Activated CD8-positive, alpha-beta memory T cell treated with anti-CD3 and anti-CD28 coated beads, Interleukin-2, amount 10 ng/mL, durations not matched to agents 7 days and 5 days (primary cell): ENCODE results near the gene ZNF547. TPM values are rescaled to one million over a fixed set of nuclear protein-coding genes. Genes with fewer than 3 reads are reported as not detected.

Experiments used
- ATAC-seq: fragments of 150-1000 bp; cut with Tn5 transposase; one replicate; pipeline ENCODE4 v1.10.0; 2021; ENCODE audit warnings: moderate library complexity
- CTCF ChIA-PET: fragments of 350-600 bp; sonication (Branson Sonifier 250); formaldehyde crosslinking; loops from one replicate; lab custom pipeline; 2021; ENCODE audit warnings: antibody characterized with exemption; lab: Charles Lee
- DNase-seq: peaks from one replicate; pipeline ENCODE4 v3.0.0-alpha.2; 2020
- H3K27ac Mint-ChIP-seq: one replicate; pipeline ENCODE4 v1.8.0; 2021; ENCODE audit warnings: mild to moderate bottlenecking, mixed read lengths
- H3K27me3 Mint-ChIP-seq: one replicate; pipeline ENCODE4 v1.8.0; 2021; ENCODE audit warnings: mixed read lengths
- H3K36me3 Mint-ChIP-seq: one replicate; pipeline ENCODE4 v1.8.0; 2021; ENCODE audit warnings: mild to moderate bottlenecking, mixed read lengths
- H3K4me1 Mint-ChIP-seq: one replicate; pipeline ENCODE4 v1.8.0; 2021; ENCODE audit warnings: mixed read lengths
- H3K4me3 Mint-ChIP-seq: one replicate; pipeline ENCODE4 v1.8.0; 2021; ENCODE audit warnings: mild to moderate bottlenecking, moderate library complexity, mixed read lengths
- H3K9me3 Mint-ChIP-seq: one replicate; pipeline ENCODE4 v1.8.0; 2022; ENCODE audit warnings: low read depth, mixed read lengths
- total RNA-seq, 2 experiments: library from RNA; stranded (reverse); gene quantifications; one replicate each; pipeline ENCODE4 v1.2.3, GENCODE V29; 2021

The ZNF547 gene
- total RNA-seq: 1 to 10 TPM; 3.5 to 4.4 TPM

DNA sequence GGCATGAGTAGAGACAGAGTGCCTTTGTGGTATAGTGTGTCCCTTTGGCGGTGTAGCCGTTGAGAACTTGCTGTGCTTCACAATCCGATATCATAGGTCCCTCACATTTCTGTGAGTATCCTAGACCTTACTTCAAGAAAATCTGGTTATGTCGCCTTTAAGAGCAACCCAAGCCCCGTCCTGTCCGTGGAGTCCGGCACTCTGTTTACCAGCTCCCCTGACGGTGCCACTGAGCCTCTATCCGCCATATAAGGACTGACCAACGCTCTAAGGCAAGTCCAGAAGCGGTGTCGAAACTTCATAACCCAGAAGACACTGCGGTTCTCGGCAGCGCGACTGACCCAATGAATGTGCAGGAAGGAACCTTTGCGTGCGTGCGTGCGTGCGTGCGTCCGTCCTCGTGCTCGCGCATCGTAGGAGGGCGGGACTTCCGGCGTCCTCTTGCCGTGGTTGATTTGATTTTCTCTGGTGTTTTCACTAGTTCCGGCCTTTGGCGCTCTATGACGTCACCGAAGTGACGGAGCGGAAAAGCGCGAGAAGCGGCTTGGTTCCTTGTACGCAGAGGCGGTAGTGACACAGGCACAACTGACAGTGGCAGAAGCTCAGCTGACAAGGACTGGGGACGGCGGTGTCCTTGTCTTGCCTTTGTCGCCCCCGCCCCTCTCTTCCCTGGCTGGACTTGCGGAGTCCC, at the start of gene ZNF547, which contains the start of gene TRAPPC2B:
Gene ZNF547 (plus strand): TSS at position 555 of the 691 bp plus-strand sequence. CDS start 5,005 bp downstream, outside the sequence.
Gene TRAPPC2B (plus strand): TSS at position 555 of the 691 bp plus-strand sequence. CDS start 1,283 bp downstream, outside the sequence.
- peaks cover 14% of the 10 kb centered on the region for H3K9me3 Mint-ChIP-seq
- peak within 1 kb of the TSS; percentile 95 for H3K27ac Mint-ChIP-seq
- DNase-seq (peak; percentile 100), ATAC-seq (peak; percentile 95)
- CTCF ChIA-PET: interaction anchor here (1.2 to 1.4 kb wide), 2 partner anchors 13 to 80 kb away, joined by 3 to 5 read pairs; partner anchors contain the start of gene ZNF304
- peak within 1 kb of the TSS; percentile 90 for H3K4me3 Mint-ChIP-seq
- peaks cover 50% of the 10 kb centered on the region for H3K36me3 Mint-ChIP-seq
- H3K27me3 Mint-ChIP-seq: no peaks in the 10 kb centered on the region
- H3K4me1 Mint-ChIP-seq: peaks cover 19% of the 10 kb centered on the region

DNA sequence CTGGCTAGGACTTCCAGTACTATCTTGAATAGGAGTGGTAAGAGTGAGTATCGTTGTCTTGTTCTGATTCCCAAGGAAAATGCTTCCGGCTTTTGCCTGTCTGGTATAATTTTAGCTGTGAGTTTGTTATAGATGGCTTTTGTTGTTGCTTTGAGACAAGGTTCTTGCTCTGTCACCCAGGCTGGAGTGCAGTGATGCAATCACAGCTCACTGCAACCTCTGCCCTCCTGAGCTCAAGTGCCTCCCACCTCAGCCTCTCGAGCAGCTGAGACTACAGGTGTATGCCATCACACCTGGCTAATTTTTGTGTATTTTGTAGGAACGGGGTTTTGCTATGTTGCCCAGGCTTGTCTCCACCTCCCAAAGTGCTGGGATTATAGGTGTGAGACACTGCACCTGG, 49.2 kb upstream of the ZNF547 start:
- DNase-seq (no peak), ATAC-seq (no peak)
- CTCF ChIA-PET: no interaction called here
- no peak overlapping the region for H3K27ac Mint-ChIP-seq
- H3K27me3 Mint-ChIP-seq: peaks cover 44% of the 10 kb centered on the region
- H3K36me3 Mint-ChIP-seq: peaks cover 2% of the 10 kb centered on the region
- peaks cover 4% of the 10 kb centered on the region for H3K4me1 Mint-ChIP-seq
- H3K9me3 Mint-ChIP-seq: peaks cover 3% of the 10 kb centered on the region
- no peak overlapping the region for H3K4me3 Mint-ChIP-seq

DNA sequence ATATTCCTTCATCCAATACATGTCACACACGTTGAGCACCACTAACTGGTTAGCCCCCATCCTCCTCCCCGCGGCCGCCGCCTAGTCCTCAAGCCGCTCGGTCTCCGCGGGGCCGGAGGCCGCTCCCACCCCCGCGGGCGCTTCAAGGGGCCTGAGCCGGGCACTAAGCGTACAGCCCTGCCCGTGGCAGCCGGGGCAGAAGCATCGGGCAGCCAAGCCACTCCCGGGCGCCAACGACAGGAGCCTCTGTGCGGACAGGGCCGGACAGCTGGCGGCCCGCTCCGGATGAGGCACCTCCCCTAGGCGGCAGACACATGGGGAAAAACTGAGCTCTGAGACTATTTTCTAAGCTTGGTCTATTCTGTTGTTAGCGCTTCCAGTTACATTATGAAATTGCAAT, 45.8 kb upstream of the ZNF547 start:
- H3K36me3 Mint-ChIP-seq: peaks cover 4% of the 10 kb centered on the region
- H3K27me3 Mint-ChIP-seq: peaks cover 44% of the 10 kb centered on the region
- CTCF ChIA-PET: no interaction called here
- H3K4me1 Mint-ChIP-seq: peaks cover 20% of the 10 kb centered on the region
- H3K4me3 Mint-ChIP-seq: no peak overlapping the region
- H3K9me3 Mint-ChIP-seq: no peaks in the 10 kb centered on the region
- DNase-seq: no peak
- no peak for ATAC-seq
- no peak overlapping the region for H3K27ac Mint-ChIP-seq

DNA sequence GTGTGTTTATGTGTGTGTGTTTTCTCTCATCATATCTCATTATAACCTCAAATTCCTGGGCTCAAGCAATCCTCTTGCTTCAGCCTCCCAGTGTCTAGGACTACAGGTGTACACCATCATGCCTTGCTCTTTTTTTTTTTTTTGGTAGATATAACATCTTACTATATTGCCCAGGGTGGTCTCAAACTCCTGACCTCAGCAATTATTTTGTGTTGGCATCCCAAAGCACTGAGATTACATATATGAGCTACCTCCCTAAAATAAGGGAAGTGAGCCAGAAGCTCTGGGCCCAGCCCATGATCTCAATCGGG, 43.5 kb upstream of the ZNF547 start:
- Mint-ChIP-seq H3K27ac (peak overlapping the region; percentile 96), H3K27me3 (peaks cover 29% of the 10 kb centered on the region), H3K4me1 (peaks cover 25% of the 10 kb centered on the region), H3K9me3 (peaks cover under 1% of the 10 kb centered on the region), H3K36me3 (peaks cover 23% of the 10 kb centered on the region), H3K4me3 (peak overlapping the region; percentile 77)
- CTCF ChIA-PET: no interaction called here
- peak; percentile 7 for ATAC-seq
- no peak for DNase-seq

DNA sequence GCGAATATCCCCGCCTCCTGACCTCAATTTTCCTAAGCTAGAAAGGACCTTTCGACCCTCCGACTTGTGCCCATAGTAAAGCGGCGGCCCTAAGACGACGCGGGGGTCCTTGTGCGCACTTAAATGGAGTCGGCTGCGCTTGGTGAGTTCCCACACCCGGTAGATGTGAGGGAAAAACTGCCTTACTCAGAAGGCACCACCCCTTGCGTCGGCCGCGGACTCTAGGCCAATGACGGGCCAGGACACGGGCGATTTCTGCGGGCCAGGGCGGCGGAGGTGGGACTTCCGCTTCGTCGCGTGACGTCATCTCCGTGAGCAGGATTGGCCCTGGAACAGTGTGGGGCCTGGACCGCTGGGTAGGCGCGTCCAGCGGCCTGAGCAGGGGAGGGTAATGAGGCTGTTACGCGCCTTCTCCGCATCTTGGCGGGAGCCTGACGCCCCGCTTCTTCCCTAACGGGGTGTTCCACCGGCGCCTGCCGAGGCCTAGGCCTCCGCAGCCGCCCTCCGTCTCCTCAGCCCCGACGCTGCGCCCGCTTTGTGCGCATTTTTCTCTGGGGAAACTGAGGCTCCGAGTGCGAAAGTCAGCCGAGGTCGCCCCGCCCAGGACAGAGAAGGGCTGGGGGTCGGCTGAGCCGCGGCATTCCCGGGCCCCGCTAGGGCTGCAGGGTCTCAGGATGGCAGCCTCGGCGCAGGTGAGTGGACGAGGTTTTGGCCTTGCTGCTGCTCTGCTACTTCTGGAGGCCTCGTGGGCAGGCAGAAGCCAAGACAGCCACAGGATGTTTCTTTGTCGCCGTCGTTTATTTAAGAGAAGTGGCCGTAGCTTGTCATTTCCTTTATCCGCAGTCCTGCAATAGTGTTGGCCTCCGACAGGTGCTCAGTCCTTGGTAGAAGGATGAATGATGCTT, 42.9 kb upstream of the ZNF547 start, which contains the start of gene ZNF543:
Gene ZNF543 (plus strand): TSS at position 293 of the 905 bp plus-strand sequence. CDS start 382 bp downstream, at position 675.
- peaks cover 30% of the 10 kb centered on the region for H3K36me3 Mint-ChIP-seq
- peaks cover 3% of the 10 kb centered on the region for H3K9me3 Mint-ChIP-seq
- peak within 1 kb of the TSS; percentile 77 for H3K4me3 Mint-ChIP-seq
- H3K27ac Mint-ChIP-seq: peak within 1 kb of the TSS; percentile 96
- DNase-seq: peak; percentile 96
- CTCF ChIA-PET: interaction anchor here (0.6 kb wide), 1 partner anchor 37 kb away, joined by 3 read pairs; no protein-coding TSS in a partner anchor
- H3K4me1 Mint-ChIP-seq: peaks cover 25% of the 10 kb centered on the region
- peak; percentile 98 for ATAC-seq
- H3K27me3 Mint-ChIP-seq: peaks cover 23% of the 10 kb centered on the region

DNA sequence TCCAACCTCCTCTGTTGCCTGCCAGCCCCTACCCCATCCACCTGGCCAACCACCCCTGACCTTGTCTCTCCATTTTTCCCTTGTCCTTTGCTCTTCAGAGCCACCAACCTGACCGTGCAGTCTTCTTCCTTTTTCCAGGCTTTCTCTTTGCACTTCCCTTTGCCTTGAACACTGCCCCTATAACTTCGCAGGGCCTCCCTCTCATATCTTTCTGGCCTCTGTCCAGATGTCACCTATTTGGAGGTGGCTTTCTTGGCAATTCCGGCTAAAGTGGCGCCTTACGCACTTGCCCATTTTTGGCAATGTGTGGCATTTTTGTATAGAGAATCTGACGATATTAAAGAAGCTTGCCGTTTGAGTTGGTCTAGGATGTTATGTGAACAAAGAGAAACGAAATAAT, 42.2 kb upstream of the ZNF547 start:
- Mint-ChIP-seq H3K4me1 (peaks cover 25% of the 10 kb centered on the region), H3K9me3 (peaks cover 3% of the 10 kb centered on the region), H3K27me3 (peaks cover 16% of the 10 kb centered on the region), H3K27ac (peak overlapping the region; percentile 96), H3K4me3 (peak overlapping the region; percentile 77), H3K36me3 (peaks cover 36% of the 10 kb centered on the region)
- CTCF ChIA-PET: interaction anchor here (0.6 kb wide), 1 partner anchor 38 kb away, joined by 3 read pairs; no protein-coding TSS in a partner anchor
- DNase-seq (no peak), ATAC-seq (no peak)

DNA sequence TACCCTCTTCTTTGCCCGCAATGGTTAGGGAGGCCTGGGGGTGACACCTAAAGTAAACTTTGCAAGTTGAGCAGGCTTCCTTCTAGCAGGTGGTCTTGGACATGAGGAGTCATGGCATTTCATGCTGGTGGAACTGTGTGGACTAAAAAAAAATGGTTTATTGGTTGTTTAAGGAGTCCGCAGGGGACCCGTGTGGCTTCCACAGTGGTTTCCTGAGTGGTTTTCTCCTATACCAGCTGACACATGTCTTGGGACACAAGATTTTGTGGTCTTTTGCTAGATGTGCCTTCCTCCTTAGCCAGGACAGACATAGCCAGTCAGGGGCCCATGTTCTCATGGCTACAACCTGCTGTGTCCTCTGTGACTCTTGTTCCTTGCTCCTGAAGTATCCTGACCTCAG, 41.6 kb upstream of the ZNF547 start:
- peak overlapping the region; percentile 96 for H3K27ac Mint-ChIP-seq
- H3K27me3 Mint-ChIP-seq: peaks cover 10% of the 10 kb centered on the region
- peaks cover 43% of the 10 kb centered on the region for H3K36me3 Mint-ChIP-seq
- peaks cover 3% of the 10 kb centered on the region for H3K9me3 Mint-ChIP-seq
- no peak for DNase-seq
- no peak for ATAC-seq
- peak overlapping the region; percentile 77 for H3K4me3 Mint-ChIP-seq
- CTCF ChIA-PET: no interaction called here
- H3K4me1 Mint-ChIP-seq: peaks cover 25% of the 10 kb centered on the region

DNA sequence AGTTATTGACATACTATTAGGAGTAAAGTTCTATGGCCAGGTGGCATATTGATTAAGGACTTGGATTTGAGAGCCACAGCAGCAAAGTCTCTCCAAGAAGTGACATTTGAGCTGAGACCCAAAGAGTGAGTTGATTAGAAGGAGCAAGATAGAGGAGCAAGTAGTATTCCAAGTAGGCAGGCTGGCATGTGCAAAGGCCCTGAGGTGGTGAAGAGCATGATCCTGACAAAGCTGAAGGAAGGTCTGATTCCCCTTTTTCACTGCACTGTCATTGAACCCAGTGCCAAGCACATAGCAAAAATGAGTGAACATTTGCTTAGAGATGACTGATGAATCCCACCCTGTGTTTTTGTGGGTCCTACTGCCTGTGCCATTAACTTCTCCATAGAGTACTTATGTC, 38.4 kb upstream of the ZNF547 start:
- CTCF ChIA-PET: interaction anchor here (0.6 kb wide), 1 partner anchor 10 kb away, joined by 3 read pairs; no protein-coding TSS in a partner anchor
- H3K36me3 Mint-ChIP-seq: peaks cover 73% of the 10 kb centered on the region
- H3K27ac Mint-ChIP-seq: no peak overlapping the region
- DNase-seq (no peak), ATAC-seq (no peak)
- H3K27me3 Mint-ChIP-seq: no peaks in the 10 kb centered on the region
- peaks cover 21% of the 10 kb centered on the region for H3K9me3 Mint-ChIP-seq
- no peak overlapping the region for H3K4me3 Mint-ChIP-seq
- H3K4me1 Mint-ChIP-seq: peaks cover 20% of the 10 kb centered on the region

DNA sequence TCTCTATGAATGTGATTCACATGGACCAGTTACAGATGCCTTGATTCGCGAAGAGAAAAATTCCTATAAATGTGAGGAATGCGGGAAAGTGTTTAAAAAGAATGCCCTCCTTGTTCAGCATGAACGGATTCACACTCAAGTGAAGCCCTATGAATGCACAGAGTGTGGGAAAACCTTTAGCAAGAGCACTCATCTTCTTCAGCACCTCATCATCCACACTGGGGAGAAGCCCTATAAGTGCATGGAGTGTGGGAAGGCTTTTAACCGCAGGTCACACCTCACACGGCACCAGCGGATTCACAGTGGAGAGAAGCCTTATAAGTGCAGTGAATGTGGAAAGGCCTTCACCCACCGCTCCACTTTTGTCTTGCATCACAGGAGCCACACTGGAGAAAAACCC, 35.4 kb upstream of the ZNF547 start:
- DNase-seq (no peak), ATAC-seq (no peak)
- peaks cover 21% of the 10 kb centered on the region for H3K9me3 Mint-ChIP-seq
- no peak overlapping the region for H3K27ac Mint-ChIP-seq
- no peak overlapping the region for H3K4me3 Mint-ChIP-seq
- H3K4me1 Mint-ChIP-seq: no peaks in the 10 kb centered on the region
- H3K27me3 Mint-ChIP-seq: no peaks in the 10 kb centered on the region
- CTCF ChIA-PET: no interaction called here
- H3K36me3 Mint-ChIP-seq: peaks cover 77% of the 10 kb centered on the region

DNA sequence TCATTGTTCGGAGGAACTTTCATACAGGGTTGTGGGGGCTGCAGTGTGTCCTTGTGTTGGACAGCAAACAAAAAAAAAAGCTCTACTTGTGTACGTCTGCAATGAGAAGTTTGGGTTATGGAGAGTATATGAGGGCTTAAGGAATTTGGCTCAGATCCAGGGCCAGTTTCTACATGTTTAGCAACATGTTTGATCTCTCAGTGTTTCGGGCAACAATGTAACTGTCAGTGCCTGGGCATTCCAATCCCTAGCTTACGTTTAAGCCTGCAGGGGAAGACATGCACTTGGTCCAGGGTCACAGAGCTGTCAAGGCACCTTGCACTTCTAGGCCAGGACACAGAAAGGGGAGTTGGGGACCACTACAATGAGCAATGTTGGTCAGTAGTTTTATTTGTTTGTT, 29.2 kb upstream of the ZNF547 start:
- CTCF ChIA-PET: no interaction called here

DNA sequence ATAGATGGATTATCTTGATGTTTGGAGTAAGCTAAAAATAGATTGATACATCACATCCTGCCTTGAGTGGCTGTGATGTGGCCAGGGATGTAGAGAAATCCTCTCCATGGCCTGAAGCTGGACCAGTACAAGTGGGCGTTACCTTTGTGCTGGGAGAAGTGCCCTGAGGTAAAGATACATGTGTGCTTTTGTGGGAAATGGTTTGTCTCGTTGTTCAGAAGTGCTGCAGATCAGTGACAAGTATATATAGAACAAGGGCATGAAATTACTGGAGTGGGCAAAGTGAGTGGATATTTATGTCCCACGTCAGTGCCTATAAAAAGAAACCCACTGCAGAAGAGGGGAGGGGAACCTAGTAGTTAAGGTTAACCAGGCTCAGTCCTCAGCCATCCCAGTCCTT, 24.5 kb upstream of the ZNF547 start:
- H3K36me3 Mint-ChIP-seq: peaks cover 13% of the 10 kb centered on the region
- H3K9me3 Mint-ChIP-seq: peaks cover 3% of the 10 kb centered on the region
- ATAC-seq: no peak
- H3K4me3 Mint-ChIP-seq: no peak overlapping the region
- H3K4me1 Mint-ChIP-seq: no peaks in the 10 kb centered on the region
- H3K27me3 Mint-ChIP-seq: no peaks in the 10 kb centered on the region
- CTCF ChIA-PET: no interaction called here
- no peak for DNase-seq
- no peak overlapping the region for H3K27ac Mint-ChIP-seq

More for the DNA sequence above, 29.2 kb upstream of the ZNF547 start:
- no peaks in the 10 kb centered on the region for H3K4me1 Mint-ChIP-seq
- H3K36me3 Mint-ChIP-seq: peaks cover 35% of the 10 kb centered on the region
- no peak for DNase-seq
- H3K27me3 Mint-ChIP-seq: no peaks in the 10 kb centered on the region
- ATAC-seq: no peak
- no peak overlapping the region for H3K4me3 Mint-ChIP-seq
- peaks cover 4% of the 10 kb centered on the region for H3K9me3 Mint-ChIP-seq
- no peak overlapping the region for H3K27ac Mint-ChIP-seq

DNA sequence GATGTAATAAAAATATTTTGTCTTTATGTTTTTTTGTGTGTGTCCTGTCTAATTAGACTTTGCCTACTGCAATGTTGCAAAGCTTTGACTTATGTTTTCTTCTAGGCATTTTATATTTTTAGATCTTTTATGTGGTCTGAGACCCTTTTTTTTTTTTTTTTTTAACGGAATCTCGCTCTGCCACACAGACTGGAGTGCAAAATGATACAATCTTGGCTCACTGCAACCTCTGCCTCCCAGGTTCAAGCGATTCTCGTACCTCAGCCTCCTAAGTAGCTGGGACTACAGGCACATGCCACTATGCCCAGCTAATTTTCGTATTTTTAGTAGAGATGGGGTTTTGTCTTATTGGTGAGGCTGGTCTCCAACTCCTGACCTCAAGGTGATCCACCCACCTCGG, 20.8 kb upstream of the ZNF547 start:
- Mint-ChIP-seq H3K27ac (no peak overlapping the region), H3K4me3 (no peak overlapping the region), H3K27me3 (peaks cover 2% of the 10 kb centered on the region), H3K4me1 (no peaks in the 10 kb centered on the region), H3K36me3 (no peaks in the 10 kb centered on the region), H3K9me3 (peaks cover 2% of the 10 kb centered on the region)
- DNase-seq (no peak), ATAC-seq (no peak)
- CTCF ChIA-PET: interaction anchor here (0.7 to 1.2 kb wide), 2 partner anchors 8 to 1182 kb away, joined by 3 to 4 read pairs; partner anchors contain the start of gene ZNF304

DNA sequence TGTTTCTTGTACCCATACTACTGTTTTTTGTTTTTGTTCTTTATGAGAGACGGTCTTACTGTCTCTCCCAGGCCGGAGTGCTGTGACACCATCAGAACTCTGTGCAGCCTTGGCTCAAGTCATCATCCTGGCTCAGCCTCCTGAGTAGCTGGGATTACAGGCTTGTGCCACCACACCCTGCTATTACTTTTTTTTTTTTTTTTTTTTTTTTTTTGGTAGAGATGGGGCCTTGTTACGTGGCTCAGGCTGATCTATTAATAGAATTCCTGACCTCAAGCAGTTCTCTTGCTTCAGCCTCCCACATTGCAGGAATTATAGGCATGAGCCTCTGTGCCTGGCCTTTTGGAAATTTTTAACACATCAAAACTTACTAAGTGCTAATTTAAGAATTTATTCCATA, 15.2 kb upstream of the ZNF547 start:
- Mint-ChIP-seq H3K27ac (no peak overlapping the region), H3K9me3 (peaks cover 4% of the 10 kb centered on the region), H3K36me3 (peaks cover 15% of the 10 kb centered on the region), H3K27me3 (peaks cover 2% of the 10 kb centered on the region), H3K4me3 (no peak overlapping the region), H3K4me1 (peaks cover 27% of the 10 kb centered on the region)
- DNase-seq: no peak
- ATAC-seq: no peak
- CTCF ChIA-PET: no interaction called here
